NCI-H524 (cell line): ENCODE measurements around the gene NOS2.
A peak's percentile ranks its signal among the peaks of the same experiment; 100 is the strongest.
"Not testable (repeated sequence)": the region's sequence is repeated elsewhere in the genome, so short reads cannot be mapped to it uniquely, and the experiment has no call there.

Experiments used
- DNase-seq, 2 experiments: peaks; one replicate each; lab custom pipeline; 2025; lab: John Stamatoyannopoulos, UW

NOS2 gene

GRCh38 chr17:27800522-27800921, at the start of gene NOS2:
NOS2 (minus strand) TSS chr17:27800529; CDS start chr17:27798809, 1,720 bp downstream.
- peak; percentile 43 to 63 for DNase-seq

- DNase-seq, result no peak
These were observed 49.3 kb upstream of the NOS2 start for GRCh38 chr17:27849474-27850185.

- peak; percentile 19 to 76 for DNase-seq
These were observed 48.6 kb upstream of the NOS2 start for GRCh38 chr17:27848931-27849330.

- not testable (repeated sequence) for DNase-seq
These were observed 46.5 kb upstream of the NOS2 start for GRCh38 chr17:27846808-27847307.

- DNase-seq, result no peak
These were observed 45.8 kb upstream of the NOS2 start for GRCh38 chr17:27846042-27846655.

- no peak for DNase-seq
These were observed 45.1 kb upstream of the NOS2 start for GRCh38 chr17:27845264-27846041.

GRCh38 chr17:27840688-27841087, 40.4 kb upstream of the NOS2 start:
- DNase-seq, result no peak

GRCh38 chr17:27840406-27840678, 40.0 kb upstream of the NOS2 start:
- DNase-seq, result not testable (repeated sequence)

GRCh38 chr17:27839571-27840405, 39.5 kb upstream of the NOS2 start:
- not testable (repeated sequence) for DNase-seq

GRCh38 chr17:27838607-27839006, 38.3 kb upstream of the NOS2 start:
- peak in 1 of 2 experiments; percentile 17 for DNase-seq

- not testable (repeated sequence) for DNase-seq
These were observed 37.4 kb upstream of the NOS2 start for GRCh38 chr17:27837769-27838168.

- DNase-seq, result no peak
These were observed 36.3 kb upstream of the NOS2 start for GRCh38 chr17:27836651-27837050.

- DNase-seq, result no peak
These were observed 34.2 kb upstream of the NOS2 start for GRCh38 chr17:27834571-27834970.

GRCh38 chr17:27832831-27833230, 32.5 kb upstream of the NOS2 start:
- DNase-seq, result no peak

GRCh38 chr17:27829888-27830287, 29.6 kb upstream of the NOS2 start:
- not testable (repeated sequence) for DNase-seq

GRCh38 chr17:27829143-27829711, 28.9 kb upstream of the NOS2 start:
- not testable (repeated sequence) for DNase-seq

- no peak for DNase-seq
These were observed 25.1 kb upstream of the NOS2 start for GRCh38 chr17:27825459-27825858.

- DNase-seq, result peak in 1 of 2 experiments; percentile 13
These were observed 24.4 kb upstream of the NOS2 start for GRCh38 chr17:27824745-27825144.

GRCh38 chr17:27824176-27824715, 23.9 kb upstream of the NOS2 start:
- DNase-seq, result no peak

- not testable (repeated sequence) for DNase-seq
These were observed 21.8 kb upstream of the NOS2 start for GRCh38 chr17:27822108-27822507.

GRCh38 chr17:27821318-27821717, 21.0 kb upstream of the NOS2 start:
- DNase-seq, result no peak
